LHCN-M2 (cell line): Measurements from ENCODE around the gene AJUBA. TPM values are rescaled to one million over a fixed set of nuclear protein-coding genes. Genes with fewer than 3 reads are reported as not detected.
"Not testable (repeated sequence)": the region's sequence is repeated elsewhere in the genome, so short reads cannot be mapped to it uniquely, and the experiment has no call there.

Experiments used
- DNase-seq: peaks from one replicate; pipeline ENCODE4 v3.0.0-alpha.2; 2012; ENCODE audit warnings: low read depth
- polyA plus RNA-seq: library from polyadenylated mRNA; unstranded; fragments of >200 nt; gene quantifications from one replicate; pipeline ENCODE4 v1.2.1, GENCODE V29; 2012; ENCODE audit warnings: missing spikeins
- total RNA-seq: library from RNA; depleted of rRNA; stranded (reverse); fragments of >200 nt; gene quantifications from 2 replicates; pipeline ENCODE4 v1.2.3, GENCODE V29; 2014; rRNA removed

Gene AJUBA
- total RNA-seq: 67.1 and 78.4 TPM in 2 replicates
- 122 TPM for polyA plus RNA-seq

- peak; percentile 96 for DNase-seq
Observed at GRCh38 chr14:22982477-22983245, at the start of gene AJUBA. AJUBA (minus strand) TSS chr14:22982551; CDS start chr14:22982266, 285 bp downstream.

- DNase-seq: no peak
Observed at GRCh38 chr14:23030936-23031335, 48.6 kb upstream of the AJUBA start.

GRCh38 chr14:23028799-23029198 is 46.4 kb upstream of the AJUBA start:
- DNase-seq: no peak

- no peak for DNase-seq
Observed at GRCh38 chr14:23025151-23025814, 42.9 kb upstream of the AJUBA start.

GRCh38 chr14:23024612-23025075 is 42.3 kb upstream of the AJUBA start:
- no peak for DNase-seq

GRCh38 chr14:23023795-23024152 is 41.4 kb upstream of the AJUBA start:
- no peak for DNase-seq

GRCh38 chr14:23023022-23023794 is 40.9 kb upstream of the AJUBA start:
- DNase-seq: no peak

GRCh38 chr14:23021889-23022442 is 39.6 kb upstream of the AJUBA start:
- DNase-seq: no peak

- no peak for DNase-seq
Observed at GRCh38 chr14:23021434-23021833, 39.1 kb upstream of the AJUBA start.

- no peak for DNase-seq
Observed at GRCh38 chr14:23020143-23021128, 38.1 kb upstream of the AJUBA start.

GRCh38 chr14:23018107-23018506 is 35.8 kb upstream of the AJUBA start:
- no peak for DNase-seq

GRCh38 chr14:23017091-23017490 is 34.7 kb upstream of the AJUBA start:
- DNase-seq: no peak

- no peak for DNase-seq
Observed at GRCh38 chr14:23015618-23016017, 33.3 kb upstream of the AJUBA start.

GRCh38 chr14:23013749-23014054 is 31.4 kb upstream of the AJUBA start:
- not testable (repeated sequence) for DNase-seq

- DNase-seq: no peak
Observed at GRCh38 chr14:23013054-23013748, 30.9 kb upstream of the AJUBA start.

GRCh38 chr14:23009939-23010726 is 27.8 kb upstream of the AJUBA start, which contains the start of gene C14orf93:
C14orf93 (minus strand) TSS chr14:23010143; CDS start chr14:22999023, 11,120 bp downstream.
- peak; percentile 54 for DNase-seq

- no peak for DNase-seq
Observed at GRCh38 chr14:23009483-23009938, 27.2 kb upstream of the AJUBA start.

GRCh38 chr14:23008831-23009230 is 26.5 kb upstream of the AJUBA start:
- peak; percentile 49 for DNase-seq
